HepG2 (cell line): ENCODE data around the gene OR51E1. TPM values are rescaled to one million over a fixed set of nuclear protein-coding genes. Genes with fewer than 3 reads are reported as not detected.

Experiments used
- ATAC-seq: fragments of 200-7000 bp; cut with Tn5 transposase; 3 replicates; pipeline ENCODE4 v1.9.1; 2020; ENCODE audit warnings: mild to moderate bottlenecking, moderate library complexity
- BruUV-seq: library from RNA; stranded (reverse); fragments of 400-500 nt; replicated peaks from 2 replicates; lab custom pipeline; 2021; lab: Mats Ljungman, UMichigan
- CTCF ChIA-PET: fragments of 300-600 bp; formaldehyde crosslinking; extraction: SDS; loops from one replicate; lab custom pipeline; 2021; ENCODE audit warnings: low total read pairs, inconsistent platforms, low intra/inter-chr PET ratio; lab: Yijun Ruan, JAX
- POLR2A ChIA-PET: fragments of 350-600 bp; sonication (Branson Sonifier 250); formaldehyde crosslinking; loops from one replicate; lab custom pipeline; 2020; ENCODE audit warnings: antibody characterized with exemption, inconsistent platforms; lab: Yijun Ruan, JAX
- DNase-seq: peaks from one replicate; pipeline ENCODE4 v3.0.0-alpha.2; 2015; ENCODE audit warnings: low spot score
- FAIRE-seq: peaks from 3 replicates; lab custom pipeline; 2011; peaks lifted over from hg19 to GRCh38; lab: Jason Lieb, UNC
- H2AFZ ChIP-seq: one replicate; pipeline ENCODE4 v1.6.1; 2011; ENCODE audit warnings: low read length, inconsistent platforms
- H3K27ac ChIP-seq: fragments of 300-600 bp; 3 replicates; pipeline ENCODE4 v1.8.0; 2011; ENCODE audit warnings: mixed run types, mild to moderate bottlenecking, mixed read lengths, low read length, inconsistent platforms; ENCODE audit not compliant: insufficient read depth; ENCODE audit errors: extremely low read length
- H3K27me3 ChIP-seq, 2 experiments: fragments of 200-600 bp in 1 of 2; 2 replicates in 1 of 2; 3 replicates in 1 of 2; pipeline versions ENCODE4 v1.6.0 to v1.8.0; 2011; ENCODE audit warnings: low read length in 2 of 2, mild to moderate bottlenecking in 2 of 2, moderate library complexity in 2 of 2, inconsistent platforms in 1 of 2; ENCODE audit not compliant: insufficient read depth in 2 of 2, control insufficient read depth in 1 of 2
- H3K36me3 ChIP-seq, 2 experiments: fragments of 200-600 bp in 1 of 2; replicated peaks in 1 of 2; 2 replicates in 1 of 2; 3 replicates in 1 of 2; pipeline versions ENCODE4 v1.5.1 to v1.8.0; 2011; ENCODE audit warnings: low read length in 2 of 2, inconsistent platforms in 1 of 2; ENCODE audit not compliant: insufficient read depth in 2 of 2, control insufficient read depth in 1 of 2
- H3K4me1 ChIP-seq: 2 replicates; pipeline ENCODE4 v1.5.1; 2012; ENCODE audit warnings: low read length, inconsistent platforms; ENCODE audit not compliant: insufficient read depth
- H3K4me2 ChIP-seq: 2 replicates; pipeline ENCODE4 v1.6.0; 2011; ENCODE audit warnings: low read depth, low read length, inconsistent platforms
- H3K4me3 ChIP-seq, 3 experiments: fragments of 200-600 bp in 1 of 3; sonication (generic), shearing (Covaris generic) in 1 of 3; replicated peaks in 1 of 3; 2 replicates each; pipeline ENCODE4 v1.5.1; 2011 to 2016; ENCODE audit warnings: low read length in 3 of 3, inconsistent platforms in 2 of 3, low read depth in 2 of 3, mild to moderate bottlenecking in 2 of 3, control low read depth in 1 of 3, mixed read lengths in 1 of 3; ENCODE audit not compliant: insufficient read depth in 1 of 3
- H3K79me2 ChIP-seq: one replicate; pipeline ENCODE4 v1.6.1; 2011; ENCODE audit warnings: low read length, inconsistent platforms; ENCODE audit not compliant: insufficient read depth
- H3K9ac ChIP-seq: 2 replicates; pipeline ENCODE4 v1.6.0; 2011; ENCODE audit warnings: mild to moderate bottlenecking, low read depth, low read length, inconsistent platforms; ENCODE audit not compliant: insufficient read depth
- H3K9me3 ChIP-seq: 2 replicates; pipeline ENCODE4 v1.5.1; 2012; ENCODE audit warnings: mild to moderate bottlenecking, low read length
- H4K20me1 ChIP-seq: 2 replicates; pipeline ENCODE4 v1.6.0; 2011; ENCODE audit warnings: inconsistent platforms, mild to moderate bottlenecking, low read length, moderate library complexity; ENCODE audit not compliant: insufficient read depth
- KDM4B ChIP-seq: sonication (generic); formaldehyde crosslinking; IDR thresholded peaks from 2 replicates; pipeline ENCODE4 v1.4.0; 2020; ENCODE audit warnings: missing genetic modification reagents
- NRL ChIP-seq: sonication (generic); formaldehyde crosslinking; IDR thresholded peaks from 2 replicates; pipeline ENCODE4 v1.5.0; 2020; ENCODE audit warnings: missing genetic modification reagents, mild to moderate bottlenecking, moderate library complexity, borderline replicate concordance
- RAD51 ChIP-seq: fragments of 450-650 bp; IDR thresholded peaks from 2 replicates; pipeline ENCODE4 v1.6.1; 2016; ENCODE audit warnings: borderline replicate concordance
- ZBTB38 ChIP-seq: sonication (generic); formaldehyde crosslinking; IDR thresholded peaks from 2 replicates; pipeline ENCODE4 v1.5.1; 2020; ENCODE audit warnings: mild to moderate bottlenecking, missing genetic modification reagents
- ZFP1 ChIP-seq: IDR thresholded peaks from 2 replicates; pipeline ENCODE4 v1.6.1; 2016
- ZNF367 ChIP-seq: sonication (generic); formaldehyde crosslinking; IDR thresholded peaks from 2 replicates; pipeline ENCODE4 v1.4.0; 2020; ENCODE audit warnings: missing genetic modification reagents, borderline replicate concordance
- ZNF549 ChIP-seq: sonication (generic); formaldehyde crosslinking; IDR thresholded peaks from 2 replicates; pipeline ENCODE4 v1.5.0; 2020; ENCODE audit warnings: missing genetic modification reagents
- ZNF577 ChIP-seq: sonication (generic); formaldehyde crosslinking; IDR thresholded peaks from 2 replicates; pipeline ENCODE4 v1.4.0; 2020; ENCODE audit warnings: mild to moderate bottlenecking, low read depth, missing genetic modification reagents, borderline replicate concordance
- ZNF773 ChIP-seq: sonication (generic); formaldehyde crosslinking; IDR thresholded peaks from 2 replicates; pipeline ENCODE4 v1.4.0; 2020; ENCODE audit warnings: missing genetic modification reagents, borderline replicate concordance
- WGBS: methylation state at CpG from one replicate; pipeline ENCODE4 v1.1.6; 2017; ENCODE audit warnings: low lambda C conversion rate; 5-methylcytosine and 5-hydroxymethylcytosine counted together
- in situ Hi-C: cut with HindIII; loops from 2 replicates; pipeline ENCODE4 v1.10.0; 2017; ENCODE audit warnings: low pct_unique_long_range_greater_than_20kb; ENCODE audit not compliant: extremely low pct_ligation_motif_present
- intact Hi-C: fragments of 100-400 bp; cut with micrococcal nuclease; formaldehyde crosslinking; loops from one replicate; pipeline ENCODE4 v1.10.0; 2022; ENCODE audit not compliant: unreplicated experiment
- polyA plus RNA-seq, 8 experiments: library from polyadenylated mRNA; depleted of rRNA in 3 of 8; stranded (reverse) in 7 of 8; unstranded in 1 of 8; fragments of >200 nt; fragmentation: Illumina TruSeq in 4 of 8; extraction: Trizol in 4 of 8; gene quantifications; 2 replicates each; pipeline versions ENCODE4 v1.2.1 to v1.2.3, GENCODE V29; 2011 to 2016; ENCODE audit warnings: low read depth in 4 of 8, missing spikeins in 1 of 8, mixed read lengths in 1 of 8; ENCODE audit not compliant: insufficient read depth in 1 of 8
- total RNA-seq, 5 experiments: library from RNA; depleted of rRNA; stranded (reverse); fragments of >200 nt; fragmentation: Illumina TruSeq; extraction: Trizol; gene quantifications; 2 replicates each; pipeline ENCODE4 v1.2.3, GENCODE V29; 2016; ENCODE audit warnings: low read depth in 1 of 5
- TF ChIP-seq, protein P1 (sequence below): IDR thresholded peaks from 2 replicates; pipeline ENCODE4 v1.6.1; 2016; ENCODE audit warnings: missing compliant biosample characterization, missing genetic modification reagents, borderline replicate concordance
- TF ChIP-seq, protein P2 (sequence below): sonication (generic); formaldehyde crosslinking; IDR thresholded peaks from 2 replicates; pipeline ENCODE4 v1.5.0; 2020; ENCODE audit warnings: mild to moderate bottlenecking, low read depth, missing genetic modification reagents, borderline replicate concordance

Gene OR51E1
- total and polyA plus RNA-seq, 2 of the 13 experiments (the other 11 are each of a cell fraction or from before 2014, with no cell fraction given), result not detected

DNA sequence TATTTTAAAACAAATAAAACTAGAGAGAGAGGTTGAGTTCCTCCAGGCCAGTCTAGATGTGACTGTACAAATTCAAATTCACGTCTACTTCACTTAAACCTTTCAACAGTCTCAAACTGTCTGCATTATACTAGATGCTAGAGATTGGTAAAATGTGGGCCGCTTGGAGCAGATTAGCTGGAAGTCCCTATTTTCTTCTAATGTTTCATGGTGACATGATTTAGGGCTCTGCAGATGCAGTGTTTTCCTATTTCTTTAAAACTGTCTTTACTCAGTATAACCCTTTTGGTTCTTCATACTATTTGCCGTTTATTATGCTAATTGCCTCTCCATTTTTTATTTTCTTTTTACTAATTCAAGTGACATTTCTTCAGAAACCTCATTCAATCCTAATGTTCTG, 20.4 kb downstream of the OR51E1 start:
- ChIA-PET CTCF (no interaction called here), POLR2A (no interaction called here)
- Histone ChIP-seq H3K4me1 (no peaks in the 10 kb centered on the region), H3K4me3 (no peak overlapping the region), H3K9me3 (no peaks in the 10 kb centered on the region), H3K27ac (no peak overlapping the region), H3K4me2 (no peak overlapping the region), H2AFZ (no peak overlapping the region), H4K20me1 (no peaks in the 10 kb centered on the region), H3K9ac (no peak overlapping the region), H3K79me2 (no peaks in the 10 kb centered on the region), H3K36me3 (no peaks in the 10 kb centered on the region), H3K27me3 (no peaks in the 10 kb centered on the region; a peak in 1 of 5 replicates)
- in situ Hi-C loops (no loop called here), intact Hi-C loops (no loop called here)
- ATAC-seq (no peak), FAIRE-seq (no peak), DNase-seq (no peak)
- TF ChIP-seq ZNF367 (CRISPR knock-in tag), result no peak
- TF ChIP-seq KDM4B (CRISPR knock-in tag), result no peak
- no peak for TF ChIP-seq NRL (CRISPR knock-in tag)
- no TSS peak for BruUV-seq
- whole genome bisulfite sequencing, result 29% methylated on average over 3 of the region's 3 CpGs

DNA sequence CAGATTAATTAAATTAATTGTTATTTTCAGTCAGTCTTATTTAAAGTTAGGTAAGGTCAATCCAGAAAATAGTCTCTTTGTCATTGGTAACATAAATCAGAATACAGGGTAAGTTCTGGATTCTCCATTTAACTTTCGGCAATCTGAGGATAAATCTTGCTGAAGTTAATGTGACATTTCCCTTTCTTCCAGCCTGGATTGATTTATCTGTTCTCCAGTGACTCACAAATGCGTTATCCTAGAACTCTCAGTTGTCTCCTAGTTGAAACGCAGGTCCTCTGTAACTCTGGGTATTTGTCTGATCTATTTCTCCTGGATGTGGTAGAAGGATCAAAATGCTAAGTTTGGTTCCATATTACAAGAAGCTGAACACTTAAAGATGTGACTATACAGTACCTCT, 21.0 kb downstream of the OR51E1 start:
- no peak overlapping the region for H3K9ac ChIP-seq
- no peak overlapping the region for H3K4me3 ChIP-seq
- intact Hi-C loops, result no loop called here
- POLR2A ChIA-PET, result no interaction called here
- H2AFZ ChIP-seq, result no peak overlapping the region
- no peaks in the 10 kb centered on the region; a peak in 1 of 5 replicates for H3K27me3 ChIP-seq
- WGBS, result 4% methylated on average over 3 of the region's 3 CpGs
- in situ Hi-C loops, result no loop called here
- no TSS peak for BruUV-seq
- H3K79me2 ChIP-seq, result no peaks in the 10 kb centered on the region
- H3K36me3 ChIP-seq, result no peaks in the 10 kb centered on the region
- no peaks in the 10 kb centered on the region for H4K20me1 ChIP-seq
- FAIRE-seq, result no peak
- CTCF ChIA-PET, result no interaction called here
- DNase-seq, result no peak
- no peaks in the 10 kb centered on the region for H3K9me3 ChIP-seq
- no peak overlapping the region for H3K4me2 ChIP-seq
- no peak overlapping the region for H3K27ac ChIP-seq
- no peak for TF ChIP-seq ZNF577 (CRISPR knock-in tag)
- no peak for TF ChIP-seq ZFP1
- no peak for TF ChIP-seq RAD51
- TF ChIP-seq ZBTB38, result no peak
- TF ChIP-seq, protein P1, sequence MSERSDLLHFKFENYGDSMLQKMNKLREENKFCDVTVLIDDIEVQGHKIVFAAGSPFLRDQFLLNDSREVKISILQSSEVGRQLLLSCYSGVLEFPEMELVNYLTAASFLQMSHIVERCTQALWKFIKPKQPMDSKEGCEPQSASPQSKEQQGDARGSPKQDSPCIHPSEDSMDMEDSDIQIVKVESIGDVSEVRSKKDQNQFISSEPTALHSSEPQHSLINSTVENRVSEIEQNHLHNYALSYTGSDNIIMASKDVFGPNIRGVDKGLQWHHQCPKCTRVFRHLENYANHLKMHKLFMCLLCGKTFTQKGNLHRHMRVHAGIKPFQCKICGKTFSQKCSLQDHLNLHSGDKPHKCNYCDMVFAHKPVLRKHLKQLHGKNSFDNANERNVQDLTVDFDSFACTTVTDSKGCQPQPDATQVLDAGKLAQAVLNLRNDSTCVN (CRISPR knock-in tag), result no peak
- no peak for TF ChIP-seq ZNF549 (CRISPR knock-in tag)
- no peak for TF ChIP-seq ZNF773 (CRISPR knock-in tag)
- TF ChIP-seq, protein P2, sequence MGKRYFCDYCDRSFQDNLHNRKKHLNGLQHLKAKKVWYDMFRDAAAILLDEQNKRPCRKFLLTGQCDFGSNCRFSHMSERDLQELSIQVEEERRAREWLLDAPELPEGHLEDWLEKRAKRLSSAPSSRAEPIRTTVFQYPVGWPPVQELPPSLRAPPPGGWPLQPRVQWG (CRISPR knock-in tag), result no peak
- no peaks in the 10 kb centered on the region for H3K4me1 ChIP-seq
- ATAC-seq, result no peak
